HK-2 (cell line): Measurements from ENCODE around the gene LRRC4C.

ENCODE experiments used
- DNase-seq: peaks from one replicate; pipeline ENCODE4 v3.0.0-alpha.2; 2018; ENCODE audit not compliant: unreplicated experiment

Gene LRRC4C

GRCh38 chr11:40100781-40101180 is 1358.7 kb downstream of the LRRC4C start:
- no peak for DNase-seq

GRCh38 chr11:40100162-40100553 is 1359.3 kb downstream of the LRRC4C start:
- DNase-seq = no peak

- DNase-seq = no peak
Observed at GRCh38 chr11:40099426-40100161, 1359.9 kb downstream of the LRRC4C start.

DNA sequence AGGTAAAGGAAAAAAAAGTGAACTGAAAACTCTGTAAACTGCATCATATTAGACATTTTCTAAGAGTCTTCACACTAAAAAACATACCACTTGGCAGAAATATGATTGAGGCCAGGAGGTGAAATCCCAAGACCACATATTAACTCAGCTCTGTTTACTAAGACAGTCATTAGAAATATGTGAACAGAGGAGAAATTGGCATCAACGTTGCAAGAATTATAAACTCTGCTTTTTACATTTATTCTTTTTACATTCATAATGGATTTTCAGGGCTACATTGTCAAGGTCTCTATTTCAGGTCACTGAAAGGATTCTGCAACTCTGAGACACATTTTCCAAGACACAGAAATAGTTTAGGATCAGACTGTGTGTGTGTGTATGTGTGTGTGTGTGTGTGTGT is 1364.0 kb downstream of the LRRC4C start:
- DNase-seq = no peak

- DNase-seq = no peak
Observed at GRCh38 chr11:40094954-40095353, 1364.5 kb downstream of the LRRC4C start.

GRCh38 chr11:40080434-40080833 is 1379.0 kb downstream of the LRRC4C start:
- no peak for DNase-seq
